ENCODE data around the gene PC. TPM values are rescaled to one million over a fixed set of nuclear protein-coding genes. Genes with fewer than 3 reads are reported as not detected.

The PC gene
- total RNA-seq, 1 donor from 2014 or later: 25.7 TPM

- H3K9me3 Mint-ChIP-seq: no peaks in the 10 kb centered on the region
- no peak overlapping the region for H3K4me3 Mint-ChIP-seq
- TF ChIP-seq CTCF (conservative IDR thresholded peaks at IDR 0.05): no peak
- no peaks in the 10 kb centered on the region for H3K36me3 Mint-ChIP-seq
- DNase-seq (ENCODE audit: extremely low spot score, unreplicated experiment): no peak
- no peak overlapping the region for H3K27ac Mint-ChIP-seq
- H3K4me1 Mint-ChIP-seq (ENCODE audit: unreplicated experiment): peaks cover 36% of the 10 kb centered on the region
- no peaks in the 10 kb centered on the region for H3K27me3 Mint-ChIP-seq
Measured at GRCh38 chr11:66881927-66882452, 76.2 kb downstream of the PC start.

GRCh38 chr11:66881451-66881835 lies 76.7 kb downstream of the PC start:
- H3K9me3 Mint-ChIP-seq: no peaks in the 10 kb centered on the region
- no peaks in the 10 kb centered on the region for H3K36me3 Mint-ChIP-seq
- no peak for TF ChIP-seq CTCF (conservative IDR thresholded peaks at IDR 0.05)
- H3K27ac Mint-ChIP-seq: no peak overlapping the region
- H3K4me1 Mint-ChIP-seq (ENCODE audit: unreplicated experiment): peaks cover 38% of the 10 kb centered on the region
- H3K27me3 Mint-ChIP-seq: no peaks in the 10 kb centered on the region
- DNase-seq (ENCODE audit: extremely low spot score, unreplicated experiment): no peak
- no peak overlapping the region for H3K4me3 Mint-ChIP-seq

- TF ChIP-seq CTCF (conservative IDR thresholded peaks at IDR 0.05): no peak
- no peak overlapping the region for H3K4me3 Mint-ChIP-seq
- no peaks in the 10 kb centered on the region for H3K36me3 Mint-ChIP-seq
- DNase-seq (ENCODE audit: extremely low spot score, unreplicated experiment): no peak
- no peaks in the 10 kb centered on the region for H3K9me3 Mint-ChIP-seq
- H3K27ac Mint-ChIP-seq: no peak overlapping the region
- H3K27me3 Mint-ChIP-seq: no peaks in the 10 kb centered on the region
- peaks cover 40% of the 10 kb centered on the region for H3K4me1 Mint-ChIP-seq (ENCODE audit: unreplicated experiment)
Measured at GRCh38 chr11:66880496-66881450, 77.4 kb downstream of the PC start.

- Mint-ChIP-seq H3K9me3 (no peaks in the 10 kb centered on the region), H3K4me3 (no peak overlapping the region), H3K36me3 (no peaks in the 10 kb centered on the region), H3K27me3 (peaks cover under 1% of the 10 kb centered on the region), H3K4me1 (ENCODE audit: unreplicated experiment) (peaks cover 43% of the 10 kb centered on the region), H3K27ac (no peak overlapping the region)
- no peak for TF ChIP-seq CTCF (conservative IDR thresholded peaks at IDR 0.05)
- no peak for DNase-seq (ENCODE audit: extremely low spot score, unreplicated experiment)
Measured at GRCh38 chr11:66879999-66880398, 78.2 kb downstream of the PC start.

GRCh38 chr11:66879583-66879982 lies 78.6 kb downstream of the PC start:
- Mint-ChIP-seq H3K9me3 (no peaks in the 10 kb centered on the region), H3K4me1 (ENCODE audit: unreplicated experiment) (peaks cover 47% of the 10 kb centered on the region), H3K4me3 (no peak overlapping the region), H3K27ac (no peak overlapping the region), H3K36me3 (no peaks in the 10 kb centered on the region), H3K27me3 (peaks cover 3% of the 10 kb centered on the region)
- TF ChIP-seq CTCF (conservative IDR thresholded peaks at IDR 0.05): no peak
- DNase-seq (ENCODE audit: extremely low spot score, unreplicated experiment): no peak

Measured in type B pancreatic cell (in vitro differentiated cells).